GM18520 (cell line): ENCODE measurements around the gene L2HGDH.
A peak's percentile ranks its signal among the peaks of the same experiment; 100 is the strongest.
"Not testable (repeated sequence)": the region's sequence is repeated elsewhere in the genome, so short reads cannot be mapped to it uniquely, and the experiment has no call there.

Source experiments
- ATAC-seq: cut with Tn5 transposase; IDR thresholded peaks from one replicate; pipeline ENCODE4 v1.9.1; 2021; ENCODE audit not compliant: unreplicated experiment

Gene L2HGDH

DNA sequence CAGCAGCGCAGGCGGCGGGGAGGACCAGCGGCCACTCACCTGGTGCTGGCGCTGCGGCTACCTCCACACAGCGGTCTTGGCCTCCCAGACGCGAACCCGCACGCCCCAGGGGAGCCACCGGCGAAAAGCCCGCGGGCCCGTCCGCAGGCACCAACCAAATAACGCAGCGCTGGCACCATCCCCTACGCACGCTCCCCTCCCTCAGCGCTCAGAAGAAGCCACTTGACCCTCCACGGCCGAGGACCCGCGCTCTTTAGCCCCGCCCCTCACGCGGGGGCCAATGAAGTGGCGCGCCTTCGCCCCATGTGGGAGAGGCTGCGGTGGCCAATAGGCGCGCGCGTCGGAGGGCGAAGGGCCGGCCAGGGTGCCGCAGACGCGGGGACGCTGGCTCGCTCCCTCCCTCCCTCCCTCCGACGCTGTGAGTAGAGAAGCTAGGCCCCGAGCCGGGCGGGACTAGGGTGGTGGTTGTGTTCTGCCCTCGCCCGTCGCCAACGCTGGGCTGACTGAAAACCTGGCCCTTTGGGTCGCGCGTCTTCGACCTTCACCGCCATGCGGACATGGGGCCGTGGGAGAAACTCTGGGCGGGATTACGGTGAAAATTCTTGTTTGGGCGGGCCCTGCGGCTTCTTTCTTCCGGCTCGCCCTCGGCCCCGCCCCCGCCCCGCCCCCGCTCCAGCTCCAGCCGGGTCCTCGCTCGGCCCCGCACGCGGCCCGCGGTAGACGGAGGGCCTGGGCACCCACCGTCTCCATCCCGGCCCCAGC lies at the start of gene L2HGDH, which contains the start of gene DMAC2L:
Gene L2HGDH, minus strand, starts transcription at position 258 of the 762 bp plus-strand sequence. Its CDS starts 79 bp downstream, at position 179.
Gene DMAC2L, plus strand, starts transcription at position 353 of the 762 bp plus-strand sequence. CDS start 9,164 bp downstream, outside the sequence.
- peak; percentile 85 for ATAC-seq

- ATAC-seq = no peak
Measured at GRCh38 chr14:50360851-50361250, 48.8 kb upstream of the L2HGDH start.

DNA sequence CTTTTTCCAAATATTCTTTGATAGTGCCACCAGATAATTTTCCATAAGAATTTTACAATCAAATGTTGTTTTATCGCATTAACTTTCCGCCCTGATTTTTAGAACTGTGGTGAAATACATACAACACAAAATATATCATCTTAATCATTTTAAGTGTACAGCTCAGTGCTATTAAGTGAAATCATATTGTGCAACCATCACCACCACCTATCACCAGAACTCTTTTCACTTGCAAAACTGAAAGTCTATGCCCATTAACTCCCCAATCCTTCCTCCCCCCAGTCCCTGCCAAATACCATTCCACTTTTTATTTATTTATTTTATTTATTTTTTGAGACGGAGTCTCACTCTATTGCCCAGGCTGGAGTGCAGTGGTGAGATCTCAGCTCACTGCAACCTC lies 48.1 kb upstream of the L2HGDH start:
- ATAC-seq = no peak

DNA sequence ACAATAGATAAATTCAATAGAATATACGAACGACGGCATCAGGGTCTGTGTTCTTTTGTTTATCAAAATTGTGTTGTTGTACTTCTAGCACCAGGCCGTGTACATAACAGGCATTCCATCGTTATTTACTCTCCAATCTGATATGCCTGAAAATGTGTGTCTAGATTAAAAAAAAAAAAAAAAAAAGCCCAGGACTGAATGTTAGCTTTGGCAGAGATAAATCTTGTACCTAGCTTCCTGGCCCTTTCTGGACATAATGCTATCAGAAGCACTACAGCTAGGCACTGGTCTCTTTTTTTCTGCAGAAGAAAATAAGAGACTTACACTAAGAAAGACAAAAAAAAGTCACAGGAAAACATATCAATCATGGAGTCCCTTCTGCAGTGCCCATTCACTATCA lies 47.6 kb upstream of the L2HGDH start:
- ATAC-seq = no peak

DNA sequence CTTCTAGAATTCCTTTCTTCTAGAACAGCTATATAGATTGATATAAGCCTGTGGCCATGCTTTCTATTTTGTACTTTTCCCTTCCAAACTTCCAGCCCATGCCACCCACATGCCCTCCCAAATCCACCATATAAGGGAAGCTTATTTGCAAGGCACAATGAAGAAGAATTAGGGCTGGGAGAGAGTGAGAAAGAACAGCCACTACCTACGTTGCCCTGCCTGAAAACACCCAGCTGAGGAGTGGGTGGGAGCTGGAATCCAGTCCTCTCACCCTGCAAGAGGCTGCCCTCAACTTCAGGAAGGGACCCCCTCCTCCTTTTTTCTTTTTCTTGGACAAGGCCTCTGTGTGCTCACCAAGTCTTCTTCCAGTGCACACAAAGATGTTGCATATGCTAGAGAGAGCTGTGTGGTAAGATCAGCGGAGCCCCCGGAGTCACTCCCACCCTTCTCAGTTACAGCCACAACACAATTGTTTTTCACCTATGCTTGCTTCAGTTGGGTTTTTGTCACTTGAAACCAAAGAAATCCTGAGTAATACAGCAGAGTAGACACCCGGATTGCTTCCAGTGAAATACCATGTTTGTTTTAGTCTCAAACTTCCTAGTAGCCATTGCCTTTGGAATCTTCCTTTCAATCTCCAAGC lies 45.8 kb upstream of the L2HGDH start:
- ATAC-seq = no peak

DNA sequence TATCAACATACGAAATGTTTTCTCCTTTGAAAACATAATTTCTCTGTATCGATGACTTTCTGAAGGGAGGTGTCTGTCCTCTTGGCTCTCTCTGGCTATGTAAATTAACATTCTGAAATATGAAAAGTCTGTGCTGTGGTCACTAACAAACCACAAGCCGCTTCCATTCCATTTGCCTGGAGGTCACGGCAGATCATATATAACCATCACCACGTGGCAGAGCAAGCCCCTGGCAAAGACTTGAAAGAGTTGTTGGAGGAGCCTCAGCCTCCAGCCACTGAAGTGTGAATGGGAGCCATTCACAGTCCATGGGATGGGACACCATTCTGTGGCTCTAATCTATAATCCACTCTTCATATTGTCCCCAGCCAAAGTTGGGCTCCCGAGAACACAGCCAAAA lies 45.1 kb upstream of the L2HGDH start:
- ATAC-seq = no peak

DNA sequence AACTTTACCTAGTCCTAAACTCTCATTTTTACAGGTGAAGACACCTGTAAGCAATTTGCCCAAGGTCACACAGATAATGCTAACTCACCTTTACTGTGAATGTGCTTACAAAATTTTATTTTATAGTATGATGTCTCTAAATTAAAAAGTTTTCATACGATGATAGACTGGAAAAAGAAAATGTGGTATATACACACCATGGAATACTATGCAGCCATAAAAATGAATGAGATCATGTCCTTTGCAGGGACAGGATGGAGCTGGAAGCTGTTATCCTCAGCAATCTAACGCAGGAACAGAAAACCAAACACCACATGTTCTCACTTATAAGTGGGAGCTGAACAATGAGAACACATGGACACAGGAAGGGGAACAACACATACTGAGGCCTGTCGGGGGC lies 44.3 kb upstream of the L2HGDH start:
- not testable (repeated sequence) for ATAC-seq

- ATAC-seq = no peak
Measured at GRCh38 chr14:50355692-50356091, 43.7 kb upstream of the L2HGDH start.

DNA sequence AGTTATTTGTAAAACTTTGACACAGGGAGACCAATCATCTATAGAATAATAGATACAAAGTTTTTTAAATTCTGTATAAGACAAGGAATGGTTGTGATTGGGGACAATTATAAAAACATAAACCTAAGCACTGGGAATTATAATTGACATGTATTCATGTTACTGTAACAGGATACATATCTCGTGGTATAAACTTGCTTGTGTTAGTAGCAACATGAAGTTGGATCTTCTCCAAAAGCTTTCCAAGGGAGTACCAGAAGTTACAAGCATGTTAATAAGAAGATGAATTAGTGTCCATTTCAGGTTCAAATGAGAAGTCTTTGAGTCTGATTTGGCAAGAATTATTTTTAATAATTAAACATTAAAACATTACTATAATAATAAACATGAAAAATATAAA lies 42.5 kb upstream of the L2HGDH start:
- ATAC-seq = no peak

DNA sequence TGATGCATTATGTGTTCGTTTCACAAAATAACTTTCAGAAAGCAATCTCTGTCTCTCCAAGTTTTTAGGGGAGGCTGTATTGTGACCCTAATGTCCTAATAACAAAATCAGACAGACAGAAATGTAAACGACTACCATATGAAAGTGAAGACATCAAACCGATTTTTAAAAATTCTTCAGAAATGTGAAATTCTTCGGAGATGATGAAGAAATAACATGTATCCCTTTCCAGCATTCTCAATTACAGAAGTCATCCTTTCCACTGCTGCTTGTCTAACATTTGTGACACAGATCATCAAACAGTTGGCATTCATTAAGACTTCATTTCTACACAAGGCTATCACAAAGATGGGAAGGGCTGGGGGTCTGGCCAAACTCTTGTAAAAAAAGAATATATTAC lies 41.1 kb upstream of the L2HGDH start:
- ATAC-seq = no peak

GRCh38 chr14:50352584-50352983 lies 40.6 kb upstream of the L2HGDH start:
- ATAC-seq = no peak

GRCh38 chr14:50350975-50351374 lies 38.9 kb upstream of the L2HGDH start:
- ATAC-seq = no peak

DNA sequence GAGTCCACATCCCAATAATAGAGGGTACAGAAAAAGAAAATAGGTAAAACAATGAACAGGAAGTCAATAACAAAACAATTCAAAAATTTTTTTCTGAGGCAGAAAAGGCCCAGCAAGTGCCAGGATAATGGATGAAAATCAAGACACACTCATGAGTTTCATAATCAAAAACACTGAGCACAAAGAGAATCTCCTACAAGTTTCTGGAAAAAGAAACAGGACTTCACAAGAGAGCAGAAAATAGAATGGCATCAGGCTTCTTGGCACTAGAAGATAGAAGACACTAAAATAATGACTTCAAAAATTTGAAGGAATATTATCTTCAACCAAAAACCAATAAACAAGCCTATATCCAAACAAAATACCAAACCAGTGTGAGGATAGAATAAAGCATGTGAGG lies 36.9 kb upstream of the L2HGDH start:
- ATAC-seq = no peak

- ATAC-seq = no peak
Measured at GRCh38 chr14:50347521-50347920, 35.5 kb upstream of the L2HGDH start.

- ATAC-seq = no peak
Measured at GRCh38 chr14:50345846-50346422, 33.9 kb upstream of the L2HGDH start.

DNA sequence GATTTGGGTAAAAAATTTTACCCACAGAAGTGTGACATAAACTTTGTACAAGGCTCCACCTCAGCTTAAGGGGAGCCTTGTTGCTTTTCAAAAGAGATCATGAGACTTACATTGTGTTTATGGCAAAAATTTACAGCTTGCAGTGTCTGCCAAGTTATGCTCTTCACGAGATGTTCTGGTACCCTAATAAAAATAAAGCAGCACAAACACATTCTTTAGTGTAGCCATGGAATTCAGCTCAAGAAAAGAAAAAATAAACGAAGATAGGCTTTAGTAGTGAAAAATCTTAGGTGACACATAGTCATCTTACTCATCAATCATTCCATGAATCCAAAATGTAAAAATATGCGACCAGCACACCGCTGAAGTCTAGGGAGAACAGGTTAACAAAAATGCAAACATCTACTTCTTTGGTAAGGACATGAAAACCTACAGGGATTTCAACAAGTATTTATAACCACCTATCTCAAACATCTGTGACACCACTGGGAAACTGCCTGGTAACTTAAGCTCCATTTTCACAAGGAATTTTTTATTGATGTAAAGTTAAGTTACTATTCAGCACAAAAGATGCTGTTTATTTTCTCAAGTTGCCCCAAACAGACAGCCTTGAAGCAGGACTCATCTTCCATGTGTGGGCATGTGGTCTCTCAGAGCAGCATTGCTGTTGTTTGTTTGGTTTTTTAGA lies 33.0 kb upstream of the L2HGDH start:
- no peak for ATAC-seq

GRCh38 chr14:50344116-50344775 lies 32.2 kb upstream of the L2HGDH start:
- ATAC-seq = peak; percentile 96

GRCh38 chr14:50343434-50343833 lies 31.4 kb upstream of the L2HGDH start:
- no peak for ATAC-seq

GRCh38 chr14:50342221-50343078 lies 30.4 kb upstream of the L2HGDH start:
- no peak for ATAC-seq

DNA sequence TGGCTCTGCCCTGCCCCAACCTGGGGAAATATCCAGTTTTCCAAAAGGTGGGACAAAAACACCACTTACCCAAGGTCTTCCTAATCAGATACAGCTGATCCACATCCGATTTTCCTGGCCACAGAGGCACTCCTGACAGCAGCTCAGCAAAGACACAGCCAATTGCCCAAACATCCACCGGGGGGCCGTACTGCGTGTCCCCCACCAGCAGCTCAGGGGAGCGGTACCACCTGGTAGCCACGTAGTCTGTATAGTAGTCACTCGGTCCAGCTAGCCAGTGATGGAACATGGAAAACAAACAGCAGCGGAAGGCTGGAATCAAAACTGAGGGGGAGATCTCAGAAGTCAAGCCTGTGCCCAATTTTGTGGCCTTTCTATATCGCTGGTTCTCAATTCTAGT lies 28.9 kb upstream of the L2HGDH start:
- ATAC-seq = no peak
